HG03342 (cell line): ENCODE results near the gene CNTN5.
"Not testable (repeated sequence)": the region's sequence is repeated elsewhere in the genome, so short reads cannot be mapped to it uniquely, and the experiment has no call there.

Experiments used
- ATAC-seq: cut with Tn5 transposase; IDR thresholded peaks from one replicate; pipeline ENCODE4 v1.9.1; 2021; ENCODE audit warnings: mild to moderate bottlenecking, moderate library complexity; ENCODE audit not compliant: unreplicated experiment

CNTN5 gene

GRCh38 chr11:99708928-99709672 is 688.4 kb downstream of the CNTN5 start:
- no peak for ATAC-seq

GRCh38 chr11:99716302-99716701 is 695.6 kb downstream of the CNTN5 start:
- no peak for ATAC-seq

- ATAC-seq = no peak
Measured at GRCh38 chr11:99718291-99718690, 697.5 kb downstream of the CNTN5 start.

- ATAC-seq = peak; percentile 65
Measured at GRCh38 chr11:99739464-99740089, 718.8 kb downstream of the CNTN5 start.

- no peak for ATAC-seq
Measured at GRCh38 chr11:99742501-99742900, 721.8 kb downstream of the CNTN5 start.

GRCh38 chr11:99759787-99760186 is 739.0 kb downstream of the CNTN5 start:
- no peak for ATAC-seq

GRCh38 chr11:99766811-99767210 is 746.1 kb downstream of the CNTN5 start:
- ATAC-seq = no peak

GRCh38 chr11:99773646-99774045 is 752.9 kb downstream of the CNTN5 start:
- ATAC-seq = no peak

GRCh38 chr11:99781074-99781473 is 760.3 kb downstream of the CNTN5 start:
- ATAC-seq = no peak

- ATAC-seq = no peak
Measured at GRCh38 chr11:99791354-99791753, 770.6 kb downstream of the CNTN5 start.

GRCh38 chr11:99795999-99796398 is 775.2 kb downstream of the CNTN5 start:
- no peak for ATAC-seq

GRCh38 chr11:99803501-99803900 is 782.8 kb downstream of the CNTN5 start:
- ATAC-seq = no peak

- no peak for ATAC-seq
Measured at GRCh38 chr11:99812516-99812915, 791.8 kb downstream of the CNTN5 start.

GRCh38 chr11:99814021-99814420 is 793.3 kb downstream of the CNTN5 start:
- no peak for ATAC-seq

- ATAC-seq = no peak
Measured at GRCh38 chr11:99814738-99815137, 794.0 kb downstream of the CNTN5 start.

- no peak for ATAC-seq
Measured at GRCh38 chr11:99818991-99819390, 798.2 kb downstream of the CNTN5 start.

- no peak for ATAC-seq
Measured at GRCh38 chr11:99822846-99823565, 802.3 kb downstream of the CNTN5 start.

- ATAC-seq = not testable (repeated sequence)
Measured at GRCh38 chr11:99836739-99837138, 816.0 kb downstream of the CNTN5 start.

- no peak for ATAC-seq
Measured at GRCh38 chr11:99841885-99842284, 821.1 kb downstream of the CNTN5 start.

GRCh38 chr11:99865951-99866350 is 845.2 kb downstream of the CNTN5 start:
- ATAC-seq = no peak

- no peak for ATAC-seq
Measured at GRCh38 chr11:99881610-99882009, 860.9 kb downstream of the CNTN5 start.

GRCh38 chr11:99884750-99885149 is 864.0 kb downstream of the CNTN5 start:
- no peak for ATAC-seq
